Germinal center (tissue), 1 donor: Measurements from ENCODE around the gene RNF138.
"Not testable (repeated sequence)": the region's sequence is repeated elsewhere in the genome, so short reads cannot be mapped to it uniquely, and the experiment has no call there.

Source experiments
- DNase-seq: peaks from one replicate; pipeline ENCODE4 v3.0.0; 2012; ENCODE audit warnings: mixed read lengths, low spot score

The RNF138 gene

DNA sequence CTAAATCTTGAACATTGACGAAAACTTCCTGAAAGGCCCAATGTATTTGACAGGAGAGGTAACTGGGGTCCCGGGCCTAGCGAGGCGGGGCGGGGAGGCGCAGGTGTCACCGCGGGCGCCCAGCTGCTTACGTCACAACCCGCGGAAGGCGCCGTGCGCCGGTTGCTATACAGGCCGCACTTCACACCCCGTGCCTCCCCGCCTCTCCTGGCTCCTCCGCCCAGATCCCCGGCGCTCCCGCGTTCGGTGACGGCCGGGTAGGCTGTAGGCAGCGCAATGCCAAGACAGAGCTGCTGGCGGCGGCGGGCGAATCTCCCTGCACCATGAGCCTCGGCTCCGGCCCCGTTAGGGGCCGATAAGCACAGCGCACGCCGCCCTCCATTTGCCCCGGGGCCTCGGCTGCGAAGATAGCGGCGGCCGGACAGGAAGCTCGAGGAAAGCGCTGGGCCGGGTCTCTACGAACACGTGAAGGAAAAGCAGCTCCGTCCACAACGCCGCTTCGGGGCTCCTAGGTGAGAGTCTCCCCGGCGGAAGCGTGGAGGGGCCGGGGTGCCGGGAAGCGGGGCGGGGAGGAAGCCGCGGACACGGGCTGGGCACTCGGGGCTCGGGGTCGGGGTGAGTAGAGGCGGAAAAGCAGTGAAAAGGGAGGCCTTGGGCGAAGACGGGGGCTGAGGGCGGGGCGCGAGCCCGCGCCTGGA, at the start of gene RNF138:
RNF138 (plus strand) TSS at position 151 of the 698 bp plus-strand sequence. CDS start 903 bp downstream, outside the sequence.
- peak; percentile 89 for DNase-seq

- peak; percentile 7 for DNase-seq
Observed at GRCh38 chr18:32042337-32042736, 49.3 kb upstream of the RNF138 start.

DNA sequence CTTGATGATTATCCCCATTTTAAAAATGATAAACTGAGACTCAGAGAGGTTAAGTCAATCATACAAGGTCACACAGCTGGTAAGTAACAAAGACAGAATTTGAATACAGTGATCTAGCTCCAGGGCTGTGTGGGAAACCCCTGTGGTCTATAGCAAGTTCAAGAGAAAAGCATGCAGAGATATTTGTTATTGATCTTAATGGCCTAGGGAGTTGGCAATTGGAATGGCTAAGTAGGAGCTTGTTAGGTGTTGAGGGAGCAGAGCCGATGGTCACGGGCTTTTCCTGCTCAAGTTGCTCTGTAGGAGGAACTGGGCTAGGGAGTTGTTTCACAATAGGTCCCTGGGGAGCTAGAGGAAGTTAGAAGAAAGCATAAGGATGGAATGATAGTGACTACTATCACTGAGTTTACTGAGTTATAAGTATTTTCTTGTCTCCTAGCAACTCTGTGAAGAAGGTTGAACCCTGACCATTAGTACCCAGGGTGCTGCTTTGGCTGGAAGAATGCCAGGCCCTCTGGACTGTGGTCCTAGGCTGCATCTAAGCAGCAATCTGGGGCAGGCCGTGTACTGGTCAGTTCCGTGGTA, 43.1 kb upstream of the RNF138 start:
- DNase-seq: no peak

- no peak for DNase-seq
Observed at GRCh38 chr18:32049393-32050171, 42.1 kb upstream of the RNF138 start.

DNA sequence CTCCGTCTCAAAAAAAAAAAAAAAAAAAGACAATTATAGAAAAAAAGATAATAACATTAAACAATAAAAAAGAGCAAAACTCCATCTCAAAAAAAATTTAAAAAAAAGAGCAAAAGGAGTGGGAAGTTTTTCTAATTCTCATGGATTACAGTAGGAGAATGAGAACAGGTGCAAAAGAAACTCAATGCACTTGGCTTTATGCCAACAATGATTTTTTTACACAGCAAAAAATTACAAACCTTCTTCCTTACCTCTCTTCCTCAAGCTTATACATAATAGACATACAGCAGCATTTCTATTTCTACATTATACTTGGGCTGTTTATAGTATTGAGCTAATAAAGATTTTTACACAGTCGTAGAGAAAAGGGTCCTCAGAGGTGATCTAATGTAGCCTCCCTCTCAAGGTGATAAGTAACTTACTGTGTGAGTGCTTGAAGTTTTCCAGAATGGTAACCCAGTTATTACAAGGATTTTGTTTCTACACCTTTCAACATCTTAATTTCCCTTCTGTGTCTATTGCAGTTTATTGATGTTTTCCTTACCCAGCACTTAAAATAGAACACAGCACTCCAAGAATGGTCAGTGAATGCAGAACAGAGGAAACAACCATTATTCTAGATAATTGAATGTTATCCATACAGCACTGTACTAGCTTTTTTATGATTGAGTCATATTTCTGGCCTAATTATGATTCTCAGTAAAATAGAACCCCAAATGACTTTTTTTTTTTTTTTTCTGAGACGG, 34.9 kb upstream of the RNF138 start:
- DNase-seq: no peak

- no peak for DNase-seq
Observed at GRCh38 chr18:32057624-32058165, 34.0 kb upstream of the RNF138 start.

- no peak for DNase-seq
Observed at GRCh38 chr18:32060026-32060425, 31.6 kb upstream of the RNF138 start.

GRCh38 chr18:32067375-32068167, 24.1 kb upstream of the RNF138 start:
- DNase-seq: no peak

- DNase-seq: peak; percentile 25
Observed at GRCh38 chr18:32072321-32072720, 19.4 kb upstream of the RNF138 start.

DNA sequence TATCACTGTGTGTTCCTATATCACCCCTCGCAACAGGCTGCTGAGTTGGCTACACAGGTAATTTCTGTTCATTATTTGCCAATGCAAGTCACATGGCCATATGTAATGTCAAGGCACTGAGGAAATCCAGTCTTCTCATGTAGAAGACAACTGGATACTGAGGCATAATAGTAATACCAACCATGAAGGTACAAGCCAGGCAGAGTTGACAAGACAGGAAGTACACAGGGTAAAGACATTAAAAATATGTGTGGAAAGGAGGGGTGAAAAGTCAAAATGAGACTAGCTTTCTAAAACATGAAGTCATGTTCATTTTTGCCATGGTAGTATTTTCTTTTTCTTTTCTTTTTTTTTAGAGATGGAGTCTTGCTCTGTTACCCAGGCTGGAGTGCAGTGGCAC, 17.5 kb upstream of the RNF138 start:
- DNase-seq: no peak

DNA sequence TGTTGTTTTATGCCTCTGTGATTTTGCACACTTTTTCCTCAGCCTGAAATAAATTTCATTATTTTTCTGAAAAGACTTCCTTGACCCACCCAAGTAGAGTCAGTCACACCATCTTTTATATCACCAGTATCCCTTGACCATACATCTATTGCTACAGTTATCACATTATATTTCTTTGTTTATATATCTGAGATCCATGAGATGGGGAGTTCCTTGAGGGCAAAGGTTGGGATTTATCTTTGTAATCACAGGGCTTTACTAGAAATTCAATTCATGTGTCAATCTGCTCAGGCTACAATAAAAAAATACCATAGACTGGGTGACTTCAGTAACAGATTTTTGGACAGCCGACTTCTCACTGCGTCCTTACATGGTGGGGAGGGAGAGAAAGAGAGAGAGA, 12.8 kb upstream of the RNF138 start:
- DNase-seq: no peak

GRCh38 chr18:32081881-32082280, 9.8 kb upstream of the RNF138 start:
- no peak for DNase-seq

DNA sequence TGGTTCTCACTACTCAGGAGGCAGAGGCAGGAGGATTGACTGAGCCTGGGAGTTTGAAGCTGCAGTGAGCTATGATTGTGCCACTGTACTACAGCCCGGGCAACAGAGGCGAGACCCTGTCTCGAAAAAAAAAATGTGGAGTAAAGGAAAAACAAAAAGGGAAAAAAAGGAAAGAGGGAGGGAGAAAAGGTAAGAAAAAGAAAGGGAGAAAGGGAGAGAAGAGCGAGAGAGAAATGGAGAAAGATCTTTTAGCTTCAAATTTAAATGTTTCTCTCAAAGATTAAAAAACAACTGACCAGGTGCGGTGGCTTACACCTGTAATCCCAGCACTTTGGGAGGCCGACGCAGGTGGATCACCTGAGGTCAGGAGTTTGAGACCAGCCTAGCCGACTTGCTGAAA, 7.9 kb upstream of the RNF138 start:
- no peak for DNase-seq

DNA sequence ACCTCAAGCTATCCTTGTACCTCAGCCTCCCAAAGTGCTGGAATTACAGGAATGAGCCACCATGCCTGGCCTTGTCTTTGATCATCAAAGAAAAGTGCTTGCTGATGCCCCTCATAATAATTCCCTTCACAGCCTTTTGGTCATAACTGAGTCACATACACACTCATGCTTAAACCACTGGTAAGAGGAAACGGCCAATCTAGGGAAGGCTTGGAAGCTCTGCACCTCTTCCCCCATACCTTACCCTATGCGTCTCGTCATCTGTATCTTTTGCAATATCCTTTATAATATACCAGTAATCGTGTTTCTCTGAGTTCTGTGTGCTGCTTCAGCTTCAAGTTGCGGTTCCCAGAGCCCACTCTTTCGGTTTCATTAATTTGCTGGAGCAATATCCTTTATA, 4.8 kb upstream of the RNF138 start:
- DNase-seq: no peak

DNA sequence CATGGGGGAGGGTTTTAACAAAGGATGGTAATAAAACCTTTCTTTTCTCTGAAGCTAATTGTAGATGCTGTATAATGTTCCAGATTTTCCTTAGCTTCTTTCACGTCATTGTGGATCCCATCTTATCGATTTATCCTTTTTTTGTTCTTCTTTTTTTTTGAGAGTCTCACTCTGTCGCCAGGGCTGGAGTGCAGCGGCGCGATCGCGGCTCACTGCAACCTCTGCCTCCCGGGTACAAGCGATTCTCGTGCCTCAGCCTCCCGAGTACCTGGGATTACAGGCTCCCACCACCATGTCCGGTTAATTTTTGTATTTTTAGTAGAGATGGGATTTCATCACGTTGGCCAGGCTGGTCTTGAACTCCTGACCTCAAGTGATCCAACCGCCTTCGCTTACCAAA, 843 bp upstream of the RNF138 start:
- DNase-seq: not testable (repeated sequence)

- no peak for DNase-seq
Observed at GRCh38 chr18:32091325-32091723, 350 bp upstream of the RNF138 start.

DNA sequence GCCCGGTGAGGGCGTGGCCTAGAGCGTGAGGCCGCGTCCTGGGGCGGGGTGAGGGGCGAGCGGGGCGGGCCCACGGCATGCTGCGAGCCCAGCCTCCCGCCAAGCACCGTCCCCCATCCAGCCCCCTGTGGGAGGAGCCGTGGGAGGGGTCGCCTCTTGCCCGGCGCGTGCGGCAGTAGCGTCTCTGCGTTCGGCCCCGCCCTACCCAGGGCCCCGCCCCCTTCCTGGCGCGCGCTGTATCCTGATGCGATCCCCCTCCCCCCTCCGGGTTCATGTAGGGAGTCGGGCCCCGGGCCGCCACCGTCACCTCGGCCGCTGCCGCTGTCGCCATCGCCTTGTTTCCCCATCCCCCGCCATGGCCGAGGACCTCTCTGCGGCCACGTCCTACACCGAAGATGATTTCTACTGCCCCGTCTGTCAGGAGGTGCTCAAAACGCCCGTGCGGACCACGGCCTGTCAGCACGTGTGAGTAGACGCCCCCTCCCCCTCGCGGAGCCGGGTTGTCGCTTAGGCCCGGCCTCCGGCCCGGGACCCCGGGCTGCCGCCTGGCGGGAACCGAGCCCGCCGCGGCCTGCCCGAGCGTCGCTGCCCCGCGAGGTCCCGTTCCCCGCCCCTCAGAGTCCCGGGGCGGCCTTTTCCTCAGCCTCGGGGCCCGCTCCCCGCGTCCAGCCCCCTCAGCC, 888 bp downstream of the RNF138 start:
- DNase-seq: peak; percentile 99

DNA sequence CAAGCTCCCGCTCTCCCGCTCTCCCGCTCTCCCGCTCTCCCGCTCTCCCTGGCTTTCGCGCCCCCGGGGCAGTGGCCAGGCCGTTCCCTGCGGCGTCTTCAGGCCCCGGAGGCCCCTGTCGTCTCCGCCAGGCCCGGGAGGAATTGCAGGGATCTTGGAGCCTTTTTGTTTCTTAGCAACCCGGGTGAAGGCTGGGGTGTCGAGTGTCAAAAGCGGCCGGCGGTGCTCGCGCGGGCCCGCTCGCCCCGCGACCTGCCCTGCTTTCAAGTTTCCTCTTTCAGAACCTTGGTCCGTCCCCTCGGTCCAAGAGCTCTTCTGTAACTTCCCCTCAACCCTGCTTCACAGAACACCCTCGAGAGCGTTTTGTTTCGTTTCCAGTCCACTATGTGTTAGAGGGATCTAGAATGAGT, 1.4 kb downstream of the RNF138 start:
- peak; percentile 76 for DNase-seq

- DNase-seq: no peak
Observed at GRCh38 chr18:32093523-32093922, 1.8 kb downstream of the RNF138 start.

DNA sequence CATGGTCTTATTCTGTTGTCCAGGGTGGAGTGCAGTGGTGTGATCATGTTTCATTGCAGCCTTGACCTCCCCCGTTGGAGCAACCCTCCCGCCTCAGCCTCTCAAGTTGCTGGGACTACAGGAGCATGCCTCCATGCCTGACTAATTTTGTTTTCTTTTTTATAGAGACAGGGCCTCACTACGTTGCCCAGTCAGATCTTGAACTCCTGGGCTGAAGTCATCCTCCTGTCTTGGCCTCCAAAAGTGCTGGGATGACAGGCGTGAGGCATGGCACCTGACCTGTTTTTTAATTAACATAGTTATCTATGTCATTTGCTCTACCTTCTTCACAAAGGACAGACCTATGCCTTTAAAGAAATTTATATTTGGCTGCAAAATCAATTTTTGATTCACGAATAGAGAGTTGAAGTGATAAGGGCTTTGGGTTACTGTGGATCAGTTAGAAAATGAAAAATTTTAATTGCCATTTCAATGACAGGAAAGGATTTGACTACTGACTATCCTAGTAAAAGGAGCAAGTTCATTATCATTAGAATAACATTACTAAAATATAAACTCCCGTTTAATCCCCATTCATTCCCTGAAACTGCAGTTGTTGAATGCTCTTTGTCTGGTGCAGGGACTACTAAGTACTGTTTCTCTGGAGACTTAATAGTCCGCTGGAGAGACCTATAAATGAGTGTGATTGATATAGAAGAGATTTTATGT, 3.7 kb downstream of the RNF138 start:
- DNase-seq: no peak
